GM21526 (cell line): Measurements from ENCODE around the gene COX6A1.

Experiments
- ATAC-seq: cut with Tn5 transposase; IDR thresholded peaks from one replicate; pipeline ENCODE4 v1.9.1; 2021; ENCODE audit warnings: moderate library complexity; ENCODE audit not compliant: unreplicated experiment, low FRiP score

The COX6A1 gene

DNA sequence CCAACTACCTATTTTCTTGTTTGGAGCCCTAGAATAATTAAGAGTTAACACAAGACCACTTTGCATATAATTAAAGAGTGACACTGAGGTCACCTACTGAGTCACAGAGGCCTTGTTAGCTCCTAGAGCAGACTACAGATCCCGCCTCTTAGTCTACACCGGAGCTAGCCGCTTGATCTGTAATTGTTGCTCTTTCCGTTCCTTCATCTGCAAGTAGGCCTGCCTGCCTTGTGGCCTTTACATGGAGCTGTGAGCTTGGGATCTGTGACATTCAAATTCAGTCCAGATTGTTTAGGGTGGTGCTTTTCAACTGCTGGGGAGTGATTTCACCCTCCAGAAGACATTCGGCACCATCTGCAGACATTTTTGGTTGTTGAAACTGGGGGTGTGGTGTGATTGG is 52.4 kb downstream of the COX6A1 start:
- no peak for ATAC-seq
